Midbrain (tissue), 1 donor: ENCODE measurements around the gene ARIH1.

Experiments
- DNase-seq: peaks from one replicate; lab custom pipeline; 2025; lab: John Stamatoyannopoulos, UW

ARIH1 gene

GRCh38 chr15:72540606-72541237, 66.6 kb downstream of the ARIH1 start:
- no peak for DNase-seq

- no peak for DNase-seq
Observed at GRCh38 chr15:72541674-72542073, 67.5 kb downstream of the ARIH1 start.

DNA sequence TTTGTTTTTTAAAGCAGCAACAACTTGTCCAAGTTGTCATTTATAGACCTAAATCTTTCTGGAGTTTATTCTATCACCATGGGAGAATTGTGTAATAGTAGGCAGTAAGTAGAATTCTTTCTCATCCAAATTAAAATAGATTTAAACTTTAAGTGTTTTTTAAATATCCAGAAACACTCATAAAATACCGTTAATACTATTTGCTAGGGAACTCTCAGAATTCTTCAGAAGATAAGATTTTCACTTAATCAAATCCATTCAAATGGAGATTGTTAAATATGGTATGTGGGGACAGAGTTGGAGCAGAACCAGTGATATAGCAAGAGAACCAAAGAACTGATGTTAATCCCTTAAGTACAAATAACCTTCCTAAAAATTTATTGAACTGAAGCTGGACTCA, 71.0 kb downstream of the ARIH1 start:
- no peak for DNase-seq

DNA sequence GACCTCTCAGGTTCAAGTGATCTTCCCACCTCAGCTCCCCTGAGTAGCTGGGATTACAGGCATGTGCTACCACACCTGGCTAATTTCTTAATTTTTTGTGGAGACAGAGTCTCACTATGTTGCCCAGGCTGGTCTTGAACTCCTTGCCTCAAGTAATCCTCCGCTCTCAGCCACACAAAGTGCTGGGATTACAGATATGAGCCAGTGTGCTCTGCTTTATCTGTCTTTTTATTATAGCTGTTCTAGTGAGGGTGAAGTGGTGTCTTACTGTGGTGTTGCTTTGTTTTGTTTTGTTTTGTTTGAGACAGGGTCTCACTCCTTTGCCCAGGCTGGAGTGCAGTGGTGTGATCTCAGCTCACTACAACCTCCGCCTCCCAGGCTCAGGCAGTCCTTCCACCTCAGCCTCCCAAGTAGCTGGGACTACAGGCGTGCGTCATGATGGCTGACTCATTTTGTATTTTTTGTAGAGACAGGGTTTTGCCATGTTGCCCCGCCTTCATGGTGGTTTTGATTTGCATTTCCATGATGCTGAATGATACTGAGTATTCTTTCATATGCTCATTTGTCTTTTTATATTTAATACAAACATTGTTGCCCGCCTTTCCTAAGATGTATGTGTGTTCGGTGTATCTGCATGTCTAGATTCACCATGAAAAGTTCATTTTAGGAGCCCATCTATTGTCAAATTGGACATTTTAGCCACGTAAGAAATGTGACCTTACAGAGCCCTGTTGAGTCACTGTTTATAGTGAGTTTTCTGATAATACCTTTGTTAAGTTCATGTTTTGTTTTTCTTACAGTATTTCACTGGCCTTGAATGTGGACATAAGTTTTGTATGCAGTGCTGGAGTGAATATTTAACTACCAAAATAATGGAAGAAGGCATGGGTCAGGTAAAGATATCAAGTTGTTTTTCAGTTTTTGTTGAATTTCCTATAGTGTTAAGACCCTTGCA, 80.6 kb downstream of the ARIH1 start:
- no peak for DNase-seq

DNA sequence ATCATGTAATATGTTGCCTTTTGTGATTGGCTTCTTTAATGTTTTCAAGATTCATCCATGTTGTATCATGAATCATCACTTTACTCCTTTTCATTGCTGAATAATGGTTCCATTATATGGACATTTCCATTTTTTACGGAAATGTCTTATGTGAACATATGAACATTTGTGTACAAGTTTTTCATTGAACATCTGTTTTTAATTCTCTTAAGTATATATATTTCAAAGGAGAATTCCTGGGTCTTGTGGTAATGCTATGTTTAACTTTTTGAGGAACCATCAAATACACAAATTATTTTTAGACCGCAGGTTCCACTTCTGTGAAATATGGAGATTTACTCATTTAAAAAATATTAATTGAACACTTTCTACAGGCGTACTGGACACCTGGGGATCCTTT, 85.7 kb downstream of the ARIH1 start:
- DNase-seq = no peak

- DNase-seq = no peak
Observed at GRCh38 chr15:72560458-72560857, 86.3 kb downstream of the ARIH1 start.

- DNase-seq = no peak
Observed at GRCh38 chr15:72562386-72562785, 88.3 kb downstream of the ARIH1 start.

DNA sequence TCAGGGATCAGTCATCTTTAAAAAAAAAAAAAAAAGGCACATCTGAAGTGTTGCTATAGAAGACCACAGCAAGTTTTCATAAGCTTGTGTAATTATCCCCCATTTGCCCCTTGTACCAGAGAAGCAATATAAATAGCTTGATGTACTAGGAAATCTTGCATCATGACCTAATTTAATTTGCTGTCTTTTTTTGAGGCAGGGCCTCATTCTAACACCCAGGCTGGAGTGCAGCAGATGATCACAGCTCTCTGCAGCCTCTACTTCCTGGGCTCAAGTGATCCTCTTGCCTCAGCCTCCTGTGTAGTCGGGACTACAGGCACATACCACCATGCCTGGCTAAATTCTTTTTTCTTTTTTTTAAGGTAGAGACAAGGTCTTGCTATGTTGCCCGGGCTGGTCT, 88.7 kb downstream of the ARIH1 start:
- DNase-seq = no peak

DNA sequence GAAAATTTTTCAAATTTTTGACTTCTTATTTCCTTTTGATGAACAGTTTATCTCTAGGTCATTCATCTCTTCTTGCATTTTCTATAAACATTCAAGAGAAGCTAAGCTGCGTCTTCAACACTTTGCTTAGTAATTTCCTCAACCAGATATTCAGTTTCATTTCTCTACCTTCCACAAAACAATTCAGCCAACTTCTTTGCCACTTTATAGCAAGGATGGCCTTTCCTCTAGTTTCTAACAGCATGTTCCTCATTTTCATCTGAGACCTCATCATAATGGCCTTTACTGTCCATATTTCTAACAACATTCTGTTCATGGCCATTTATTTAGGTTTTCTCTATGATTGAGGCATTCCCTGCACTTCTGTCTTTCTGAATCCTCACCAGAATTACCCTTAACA, 90.0 kb downstream of the ARIH1 start:
- DNase-seq = no peak

GRCh38 chr15:72566973-72567372, 92.8 kb downstream of the ARIH1 start:
- DNase-seq = no peak

DNA sequence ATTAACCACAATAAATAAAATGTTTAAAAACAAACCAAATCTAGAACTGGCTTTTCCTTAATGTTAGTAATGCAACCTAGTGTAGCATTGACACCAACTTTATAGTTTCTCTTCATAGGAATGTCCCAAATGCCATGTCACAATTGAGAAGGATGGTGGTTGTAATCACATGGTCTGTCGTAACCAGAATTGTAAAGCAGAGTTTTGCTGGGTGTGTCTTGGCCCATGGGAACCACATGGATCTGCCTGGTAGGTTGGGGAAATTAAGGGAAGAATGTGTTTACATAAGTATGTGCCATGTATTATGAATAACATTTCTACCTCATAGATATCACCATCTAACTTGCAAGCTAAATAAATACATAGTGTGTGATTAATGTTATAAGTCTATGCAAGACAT, 95.9 kb downstream of the ARIH1 start:
- no peak for DNase-seq

DNA sequence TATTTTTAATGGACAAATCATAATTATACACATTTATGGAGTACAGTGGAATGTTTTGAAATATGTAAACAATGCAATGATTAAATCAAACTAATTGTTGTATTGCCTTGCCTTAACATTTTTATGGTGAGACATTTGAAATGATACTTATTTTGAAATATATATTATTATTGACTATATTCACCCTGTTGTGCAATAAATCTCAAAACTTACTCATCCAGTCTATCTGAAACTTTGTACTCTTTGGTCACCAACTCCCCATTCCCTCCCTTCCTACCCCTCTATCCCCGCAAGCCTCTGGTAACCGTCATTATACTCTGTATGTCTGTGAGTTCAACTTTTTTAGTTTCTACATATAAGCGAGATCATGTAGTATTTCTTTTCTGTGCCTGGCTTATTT, 105.7 kb downstream of the ARIH1 start:
- DNase-seq = no peak

- no peak for DNase-seq
Observed at GRCh38 chr15:72584006-72584405, 109.9 kb downstream of the ARIH1 start.

GRCh38 chr15:72585025-72585424, 110.9 kb downstream of the ARIH1 start:
- no peak for DNase-seq

GRCh38 chr15:72585476-72586058, 111.4 kb downstream of the ARIH1 start:
- DNase-seq = peak; percentile 17

DNA sequence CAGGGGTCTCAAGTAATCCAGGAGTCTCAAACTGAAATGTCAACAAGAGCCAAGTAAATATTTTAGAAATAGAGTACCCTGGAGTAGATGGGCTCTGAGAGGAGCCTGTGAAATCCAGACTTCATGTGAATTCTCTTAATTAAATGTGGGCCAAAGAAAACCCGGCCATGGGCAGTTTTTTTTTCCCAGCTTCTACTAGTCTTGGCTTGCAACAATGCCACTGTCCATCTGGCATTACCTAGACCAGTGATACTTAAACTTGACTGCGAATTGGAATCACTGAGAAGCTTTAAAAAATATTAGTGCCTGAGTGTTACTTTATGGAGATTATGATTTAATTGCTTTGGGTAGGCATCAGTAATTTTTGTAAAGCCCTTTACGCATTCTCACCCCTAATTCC, 114.0 kb downstream of the ARIH1 start:
- DNase-seq = no peak

DNA sequence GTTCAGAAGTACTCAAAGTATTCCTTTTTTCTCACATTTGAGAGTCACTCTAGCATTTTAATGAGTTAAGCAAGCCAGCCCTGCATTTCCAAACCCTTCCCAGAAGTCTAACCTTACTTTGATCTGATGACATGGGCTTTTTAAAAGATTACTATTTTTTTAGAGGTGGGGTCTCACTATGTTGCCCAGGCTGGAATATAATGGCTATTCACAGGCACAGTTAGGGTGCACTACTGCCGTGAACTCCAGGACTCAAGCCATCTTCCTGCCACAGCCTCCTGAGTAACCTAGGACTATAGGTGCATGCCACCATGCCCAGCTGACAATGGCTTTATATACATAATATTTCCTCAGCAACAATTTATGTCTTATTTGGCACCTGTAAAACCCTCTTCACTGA, 116.3 kb downstream of the ARIH1 start:
- no peak for DNase-seq

- no peak for DNase-seq
Observed at GRCh38 chr15:72591361-72591760, 117.2 kb downstream of the ARIH1 start.

DNA sequence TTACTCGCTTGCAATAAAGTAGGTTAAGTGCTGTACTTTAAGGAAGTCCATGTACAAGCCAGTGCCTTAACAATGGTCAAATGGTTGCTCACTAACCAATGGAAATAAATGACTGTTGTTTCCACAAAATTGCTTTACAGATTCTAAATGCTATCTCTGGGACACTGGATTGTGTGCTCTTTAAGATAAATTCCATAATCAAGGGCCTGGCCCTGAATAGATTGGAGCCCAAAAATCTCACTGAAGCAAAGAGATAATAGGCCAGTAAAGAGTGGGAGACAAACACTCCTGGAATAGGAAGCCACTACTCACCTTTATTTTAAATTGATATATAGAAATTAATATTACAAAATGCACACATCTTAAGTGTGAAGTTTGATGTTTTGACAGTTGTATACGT, 118.0 kb downstream of the ARIH1 start:
- no peak for DNase-seq

GRCh38 chr15:72592676-72593075, 118.5 kb downstream of the ARIH1 start:
- DNase-seq = no peak

DNA sequence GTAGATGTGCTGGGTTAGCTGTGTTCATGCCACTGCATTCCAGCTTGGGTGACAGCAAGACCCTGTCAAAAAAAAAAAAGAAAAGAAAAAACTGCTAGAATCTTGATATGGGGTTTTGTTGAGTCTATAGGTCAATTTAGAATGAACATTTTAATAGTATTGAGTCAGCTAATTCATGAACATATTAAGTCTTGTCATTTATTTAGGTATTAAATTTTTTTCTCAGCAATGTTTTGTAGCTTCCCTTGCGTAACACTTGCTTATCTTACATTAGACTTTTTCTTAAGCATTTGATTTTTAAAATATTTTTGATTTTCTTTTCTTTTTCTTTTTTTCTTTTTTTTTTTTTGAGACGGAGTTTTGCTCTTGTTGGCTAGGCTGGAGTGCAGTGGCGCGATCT, 119.7 kb downstream of the ARIH1 start:
- no peak for DNase-seq

DNA sequence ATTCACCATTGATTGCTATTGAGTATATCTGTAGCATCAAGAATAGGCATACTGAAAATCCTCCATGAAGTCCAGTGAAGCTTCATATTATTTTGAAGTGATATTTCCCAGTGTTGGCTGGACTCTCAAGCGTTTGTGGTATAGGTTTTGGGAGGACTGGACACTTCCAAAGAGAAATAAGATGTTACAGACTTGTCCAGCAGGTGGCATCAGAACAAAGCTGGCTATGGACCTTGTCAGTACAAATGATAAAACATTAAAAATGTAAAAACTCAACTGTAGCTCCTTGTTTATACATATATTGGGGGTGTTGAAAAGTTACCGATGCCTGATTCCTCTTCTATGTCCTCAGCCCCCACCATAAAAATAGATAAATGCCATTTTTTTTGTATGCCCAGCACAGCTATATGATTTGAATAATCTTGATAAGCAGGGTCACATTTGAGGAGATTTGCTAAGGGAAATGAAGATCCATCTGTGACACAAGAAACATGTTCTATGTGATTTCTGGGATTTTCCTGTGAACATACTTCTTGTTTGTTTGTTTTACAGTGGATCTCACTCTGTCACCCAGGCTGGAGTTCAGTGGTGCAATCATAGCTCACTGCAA, 125.8 kb downstream of the ARIH1 start:
- DNase-seq = peak; percentile 48

DNA sequence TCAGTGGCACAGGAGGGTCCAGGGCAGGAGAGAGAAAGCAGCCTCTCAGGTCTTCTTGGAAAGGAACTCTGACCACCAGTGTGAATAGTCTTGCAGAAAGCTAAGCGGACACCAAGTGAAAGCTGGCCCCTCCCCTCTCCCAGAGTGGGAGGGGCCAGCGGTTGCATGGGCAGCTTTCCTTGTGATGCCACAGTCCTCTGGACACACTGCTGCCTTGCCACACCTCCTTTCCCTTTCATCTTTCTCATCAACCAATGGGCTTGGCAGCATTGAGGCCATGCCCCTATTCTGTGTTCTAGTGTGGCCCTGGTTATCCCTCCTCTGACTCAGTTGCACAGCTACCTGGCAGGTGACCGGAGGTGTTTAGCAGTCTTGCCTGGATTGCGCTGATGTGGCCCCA, 130.7 kb downstream of the ARIH1 start:
- DNase-seq = no peak
